NT2/D1 (cell line): ENCODE measurements around the gene UBALD1.
A peak's percentile ranks its signal among the peaks of the same experiment; 100 is the strongest.

ENCODE experiments used
- DNase-seq: peaks from one replicate; pipeline ENCODE4 v3.0.0-alpha.2; 2011; ENCODE audit warnings: low read depth, low spot score
- H3K27me3 ChIP-seq: 2 replicates; pipeline ENCODE4 v1.6.0; 2011; ENCODE audit warnings: mild to moderate bottlenecking; ENCODE audit not compliant: insufficient read length, insufficient read depth
- H3K36me3 ChIP-seq: 2 replicates; pipeline ENCODE4 v1.6.1; 2011; ENCODE audit warnings: mild to moderate bottlenecking, low read length, mixed read lengths; ENCODE audit not compliant: insufficient read depth, insufficient read length
- H3K4me1 ChIP-seq: 2 replicates; pipeline ENCODE4 v1.5.1; 2011; ENCODE audit not compliant: insufficient read depth, insufficient read length
- H3K4me3 ChIP-seq: 2 replicates; pipeline ENCODE4 v1.5.1; 2011; ENCODE audit warnings: low read depth; ENCODE audit not compliant: insufficient read length
- H3K9ac ChIP-seq: 2 replicates; pipeline ENCODE4 v1.6.0; 2011; ENCODE audit warnings: low read depth; ENCODE audit not compliant: insufficient read length
- H3K9me3 ChIP-seq: 2 replicates; pipeline ENCODE4 v1.5.1; 2011; ENCODE audit warnings: mild to moderate bottlenecking, low read length; ENCODE audit not compliant: insufficient read depth
- SUZ12 ChIP-seq: IDR thresholded peaks from 2 replicates; pipeline ENCODE4 v1.6.1; 2011; ENCODE audit not compliant: insufficient read length, insufficient read depth; ENCODE audit errors: extremely low read depth
- YY1 ChIP-seq: IDR thresholded peaks from 2 replicates; pipeline ENCODE4 v1.6.1; 2011; ENCODE audit not compliant: insufficient read length, insufficient read depth
- ZNF274 ChIP-seq: IDR thresholded peaks from 2 replicates; pipeline ENCODE4 v1.6.1; 2011; ENCODE audit warnings: mild to moderate bottlenecking, low read depth, low read length

UBALD1 gene

DNA sequence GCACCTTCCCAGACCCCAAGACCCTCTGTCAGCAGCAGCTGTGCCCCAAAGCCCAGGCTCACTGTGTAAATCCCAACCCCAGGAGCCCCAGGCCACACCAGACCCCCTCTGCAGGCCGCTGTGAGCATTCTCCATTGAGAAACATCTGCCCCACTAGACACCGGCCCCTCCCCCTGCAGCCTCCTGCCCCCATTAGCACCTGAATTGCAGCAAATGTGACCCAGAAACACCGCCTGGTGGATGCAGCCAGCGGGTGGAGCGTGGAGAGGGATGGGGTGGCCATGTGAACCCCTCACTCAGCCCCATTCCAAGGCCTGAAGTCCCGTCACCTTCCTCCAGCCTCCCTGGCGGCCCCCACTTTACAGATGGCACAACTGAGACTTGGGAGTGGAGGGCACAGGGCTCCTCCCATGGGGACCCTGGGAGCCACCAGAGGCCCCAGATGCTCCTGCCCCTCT, 2.2 kb downstream of the UBALD1 start:
- peak; percentile 66 for DNase-seq
- Histone ChIP-seq H3K36me3 (peaks cover 37% of the 10 kb centered on the region), H3K27me3 (no peaks in the 10 kb centered on the region), H3K9me3 (no peaks in the 10 kb centered on the region), H3K9ac (peak overlapping the region; percentile 96), H3K4me1 (peaks cover 34% of the 10 kb centered on the region), H3K4me3 (no peak overlapping the region)
- TF ChIP-seq SUZ12 (no peak), YY1 (no peak), ZNF274 (no peak)

GRCh38 chr16:4611337-4612021, 3.2 kb downstream of the UBALD1 start:
- Histone ChIP-seq H3K27me3 (no peaks in the 10 kb centered on the region), H3K9me3 (no peaks in the 10 kb centered on the region), H3K4me3 (no peak overlapping the region), H3K4me1 (peaks cover 34% of the 10 kb centered on the region), H3K9ac (peak overlapping the region; percentile 67), H3K36me3 (peaks cover 43% of the 10 kb centered on the region)
- DNase-seq: no peak
- no peak for TF ChIP-seq ZNF274
- no peak for TF ChIP-seq SUZ12
- no peak for TF ChIP-seq YY1

GRCh38 chr16:4610011-4611005, 4.4 kb downstream of the UBALD1 start:
- peaks cover 43% of the 10 kb centered on the region for H3K36me3 ChIP-seq
- H3K27me3 ChIP-seq: no peaks in the 10 kb centered on the region
- peak overlapping the region; percentile 39 for H3K9ac ChIP-seq
- no peak overlapping the region for H3K4me3 ChIP-seq
- DNase-seq: no peak
- H3K9me3 ChIP-seq: no peaks in the 10 kb centered on the region
- H3K4me1 ChIP-seq: peaks cover 29% of the 10 kb centered on the region
- TF ChIP-seq ZNF274 (no peak), YY1 (no peak), SUZ12 (no peak)

DNA sequence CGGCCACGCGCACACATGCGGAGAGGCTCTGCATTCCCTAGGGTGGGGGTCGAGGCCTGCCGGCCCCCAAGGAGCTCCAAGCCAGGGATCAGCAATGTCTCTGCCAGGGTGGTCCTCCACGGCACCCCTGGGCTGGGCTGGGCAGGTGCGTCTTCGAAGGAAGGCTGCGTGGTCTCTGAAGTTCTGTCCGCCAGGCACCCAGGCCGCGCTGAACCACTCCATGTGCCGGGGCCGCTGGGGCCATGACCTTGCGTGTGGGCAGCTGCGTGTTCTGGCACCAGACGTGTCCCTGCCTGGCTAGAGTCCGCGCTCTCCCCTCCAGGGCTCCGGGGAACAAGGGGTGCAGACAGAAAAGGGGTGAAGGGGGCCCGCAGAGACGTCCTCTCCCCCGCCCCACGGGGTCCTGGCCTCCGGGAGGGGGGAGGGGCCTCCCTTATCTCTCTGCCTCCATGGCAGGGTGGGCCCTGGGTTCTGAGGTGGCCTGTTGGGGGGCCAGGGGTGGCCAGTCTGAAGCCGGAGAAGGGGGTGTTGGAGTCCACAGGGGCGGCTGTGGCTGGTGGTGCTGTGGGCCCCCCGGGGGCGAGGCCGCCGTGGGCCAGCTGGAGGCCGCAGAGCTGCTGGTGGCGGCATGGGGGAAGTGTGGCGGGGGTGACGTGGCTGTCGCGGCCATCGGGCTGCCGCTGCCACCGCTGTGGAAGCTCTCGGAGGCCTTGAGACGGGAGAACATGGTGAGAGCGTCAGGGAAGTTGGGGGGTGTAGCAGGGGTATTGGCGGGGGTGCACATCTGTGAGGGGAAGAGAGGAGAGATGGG, 5.3 kb downstream of the UBALD1 start:
- no peak overlapping the region for H3K4me3 ChIP-seq
- peak overlapping the region; percentile 21 for H3K9ac ChIP-seq
- H3K4me1 ChIP-seq: peaks cover 25% of the 10 kb centered on the region
- DNase-seq: no peak
- H3K9me3 ChIP-seq: no peaks in the 10 kb centered on the region
- TF ChIP-seq ZNF274: no peak
- TF ChIP-seq YY1: no peak
- no peak for TF ChIP-seq SUZ12
- H3K27me3 ChIP-seq: no peaks in the 10 kb centered on the region
- peaks cover 43% of the 10 kb centered on the region for H3K36me3 ChIP-seq

DNA sequence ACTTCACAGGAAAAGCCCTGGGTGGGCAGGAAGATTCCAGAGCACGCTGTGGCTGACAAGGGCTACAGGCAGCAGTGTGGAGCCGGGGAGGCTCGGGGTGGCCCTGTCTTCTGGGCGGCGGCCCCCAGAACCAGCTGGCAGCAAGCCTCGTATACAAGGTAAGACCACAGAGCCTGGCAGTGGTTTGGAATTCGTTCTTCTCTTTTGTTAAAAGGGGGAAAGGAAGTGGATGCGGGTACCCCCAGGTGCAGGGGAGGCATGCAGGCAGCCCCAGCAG, 6.0 kb downstream of the UBALD1 start:
- TF ChIP-seq YY1 (no peak), SUZ12 (no peak), ZNF274 (no peak)
- Histone ChIP-seq H3K9ac (no peak overlapping the region), H3K36me3 (peaks cover 43% of the 10 kb centered on the region), H3K27me3 (no peaks in the 10 kb centered on the region), H3K4me1 (peaks cover 23% of the 10 kb centered on the region), H3K9me3 (no peaks in the 10 kb centered on the region), H3K4me3 (no peak overlapping the region)
- no peak for DNase-seq

- DNase-seq: no peak
- Histone ChIP-seq H3K4me1 (peaks cover 19% of the 10 kb centered on the region), H3K9ac (no peak overlapping the region), H3K36me3 (peaks cover 43% of the 10 kb centered on the region), H3K27me3 (no peaks in the 10 kb centered on the region), H3K4me3 (no peak overlapping the region), H3K9me3 (no peaks in the 10 kb centered on the region)
- TF ChIP-seq SUZ12 (no peak), YY1 (no peak), ZNF274 (no peak)
Observed at GRCh38 chr16:4607841-4608703, 6.6 kb downstream of the UBALD1 start.
